Esophagus muscularis mucosa (tissue), 4 donors: ENCODE data around the gene CRKL. TPM values are rescaled to one million over a fixed set of nuclear protein-coding genes. Genes with fewer than 3 reads are reported as not detected.

Experiments used
- DNase-seq: peaks from one replicate; pipeline ENCODE4 v3.0.0-alpha.2; 2017; ENCODE audit errors: extremely low spot score
- H3K27ac ChIP-seq, 4 donors: fragments of 200-600 bp; sonication (generic); replicated peaks in 1 of 4; 1 replicate in 3 of 4; 2 replicates in 1 of 4; pipeline ENCODE4 v1.5.1; 2016 to 2019; ENCODE audit warnings: mild to moderate bottlenecking in 1 of 4
- H3K27me3 ChIP-seq, 4 donors: fragments of 200-600 bp; sonication (generic); one replicate each; pipeline versions ENCODE4 v1.5.1 to v1.6.0; 2016 to 2019
- H3K36me3 ChIP-seq, 4 donors: fragments of 200-600 bp; sonication (generic); one replicate each; pipeline ENCODE4 v1.5.1; 2016 to 2019
- H3K4me1 ChIP-seq, 4 donors: fragments of 200-600 bp; sonication (generic); one replicate each; pipeline ENCODE4 v1.5.1; 2016 to 2019
- H3K4me3 ChIP-seq, 4 donors: fragments of 200-600 bp; sonication (generic); 1 replicate in 2 of 4; 2 replicates in 2 of 4; pipeline ENCODE4 v1.5.1; 2016 to 2019; ENCODE audit warnings: mild to moderate bottlenecking in 4 of 4, moderate library complexity in 1 of 4
- H3K9me3 ChIP-seq, 4 donors: fragments of 200-600 bp; sonication (generic); 1 replicate in 3 of 4; 2 replicates in 1 of 4; pipeline ENCODE4 v1.5.1; 2016 to 2019
- EP300 ChIP-seq: sonication (generic); formaldehyde crosslinking; IDR thresholded peaks from one replicate; pipeline ENCODE4 v1.6.1; 2017; ENCODE audit warnings: antibody characterized with exemption
- POLR2A ChIP-seq: fragments of 450-650 bp; IDR thresholded peaks from one replicate; pipeline ENCODE4 v1.6.1; 2017; ENCODE audit warnings: antibody characterized with exemption, moderate library complexity, mild to moderate bottlenecking, low read depth
- POLR2AphosphoS5 ChIP-seq, 2 donors: sonication (generic); formaldehyde crosslinking; IDR thresholded peaks; one replicate each; pipeline ENCODE4 v1.6.1; 2017; ENCODE audit warnings: antibody characterized with exemption in 2 of 2
- WGBS: methylation state at CpG from one replicate; pipeline ENCODE4 v1.1.5; 2018; 5-methylcytosine and 5-hydroxymethylcytosine counted together
- intact Hi-C: fragments of 100-400 bp; cut with DNase I; formaldehyde crosslinking; loops from one replicate; pipeline ENCODE4 v1.15.1; 2023
- total RNA-seq, 4 donors: library from RNA; depleted of rRNA; stranded (reverse); fragments of >200 nt; gene quantifications; one replicate each; pipeline versions ENCODE4 v1.1.0 to v1.2.1, GENCODE V29; 2016
- TF ChIP-seq, protein P1 (sequence below), 3 experiments: fragments of 200-600 bp in 2 of 3; fragments of 450-650 bp in 1 of 3; sonication (generic) in 2 of 3; IDR thresholded peaks; one replicate each; pipeline ENCODE4 v1.5.1; 2017 to 2019; ENCODE audit warnings: antibody characterized with exemption in 3 of 3, mild to moderate bottlenecking in 2 of 3, moderate library complexity in 1 of 3

CRKL gene
- total RNA-seq, 4 donors from 2014 or later: 34.9 to 56.2 (median 47.9) TPM

DNA sequence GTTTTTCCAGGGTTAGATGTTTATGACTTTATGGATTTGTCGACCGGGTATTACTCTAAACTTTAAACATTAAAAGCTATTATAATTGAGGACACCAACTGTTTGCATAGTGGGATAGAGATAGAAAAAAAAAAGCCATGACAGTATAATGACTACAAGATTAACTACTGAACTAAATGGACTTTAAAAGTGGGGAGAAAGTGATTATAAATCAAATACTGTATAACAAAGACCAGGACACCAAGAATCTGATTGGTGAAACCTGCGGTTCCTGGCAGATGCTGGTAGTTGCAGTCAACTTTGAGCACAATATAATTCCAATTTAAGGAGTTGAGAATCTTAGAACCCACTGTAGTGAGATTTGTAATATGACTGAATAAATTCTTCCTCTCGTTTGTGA, 2.5 kb downstream of the CRKL start:
- peak overlapping the region; percentile 45 to 97 (median 73) for H3K27ac ChIP-seq
- no peak for DNase-seq
- H3K9me3 ChIP-seq: no peaks in the 10 kb centered on the region
- no peaks in the 10 kb centered on the region for H3K27me3 ChIP-seq
- peaks cover 30 to 62% (median 60%) of the 10 kb centered on the region in 4 donors for H3K4me1 ChIP-seq
- 6% methylated on average over 4 of the region's 4 CpGs for WGBS
- intact Hi-C loops: loop anchor here (5.0 kb wide), 1 partner anchor 83 kb away; the partner anchor contains the start of gene THAP7
- TF ChIP-seq EP300 (no peak), POLR2A (no peak), POLR2AphosphoS5 (IDR thresholded peaks at IDR 0.05) (no peak)
- TF ChIP-seq, protein P1, sequence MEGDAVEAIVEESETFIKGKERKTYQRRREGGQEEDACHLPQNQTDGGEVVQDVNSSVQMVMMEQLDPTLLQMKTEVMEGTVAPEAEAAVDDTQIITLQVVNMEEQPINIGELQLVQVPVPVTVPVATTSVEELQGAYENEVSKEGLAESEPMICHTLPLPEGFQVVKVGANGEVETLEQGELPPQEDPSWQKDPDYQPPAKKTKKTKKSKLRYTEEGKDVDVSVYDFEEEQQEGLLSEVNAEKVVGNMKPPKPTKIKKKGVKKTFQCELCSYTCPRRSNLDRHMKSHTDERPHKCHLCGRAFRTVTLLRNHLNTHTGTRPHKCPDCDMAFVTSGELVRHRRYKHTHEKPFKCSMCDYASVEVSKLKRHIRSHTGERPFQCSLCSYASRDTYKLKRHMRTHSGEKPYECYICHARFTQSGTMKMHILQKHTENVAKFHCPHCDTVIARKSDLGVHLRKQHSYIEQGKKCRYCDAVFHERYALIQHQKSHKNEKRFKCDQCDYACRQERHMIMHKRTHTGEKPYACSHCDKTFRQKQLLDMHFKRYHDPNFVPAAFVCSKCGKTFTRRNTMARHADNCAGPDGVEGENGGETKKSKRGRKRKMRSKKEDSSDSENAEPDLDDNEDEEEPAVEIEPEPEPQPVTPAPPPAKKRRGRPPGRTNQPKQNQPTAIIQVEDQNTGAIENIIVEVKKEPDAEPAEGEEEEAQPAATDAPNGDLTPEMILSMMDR (IDR thresholded peaks at IDR 0.05): no peak
- no peaks in the 10 kb centered on the region for H3K36me3 ChIP-seq
- H3K4me3 ChIP-seq: peak overlapping the region; percentile 69 to 100 (median 82)

GRCh38 chr22:20920881-20921203, 3.6 kb downstream of the CRKL start:
- Histone ChIP-seq H3K9me3 (no peaks in the 10 kb centered on the region), H3K27me3 (no peaks in the 10 kb centered on the region), H3K27ac (peak overlapping the region; percentile 45 to 97 (median 73)), H3K4me3 (peak overlapping the region; percentile 69 to 100 (median 82)), H3K36me3 (no peaks in the 10 kb centered on the region), H3K4me1 (peaks cover 33 to 71% (median 67%) of the 10 kb centered on the region in 4 donors)
- intact Hi-C loops: no loop called here
- TF ChIP-seq POLR2A (no peak), POLR2AphosphoS5 (IDR thresholded peaks at IDR 0.05) (no peak)
- TF ChIP-seq, protein P1 (IDR thresholded peaks at IDR 0.05): no peak
- no peak for DNase-seq
- 22% methylated on average over 3 of the region's 3 CpGs for WGBS

DNA sequence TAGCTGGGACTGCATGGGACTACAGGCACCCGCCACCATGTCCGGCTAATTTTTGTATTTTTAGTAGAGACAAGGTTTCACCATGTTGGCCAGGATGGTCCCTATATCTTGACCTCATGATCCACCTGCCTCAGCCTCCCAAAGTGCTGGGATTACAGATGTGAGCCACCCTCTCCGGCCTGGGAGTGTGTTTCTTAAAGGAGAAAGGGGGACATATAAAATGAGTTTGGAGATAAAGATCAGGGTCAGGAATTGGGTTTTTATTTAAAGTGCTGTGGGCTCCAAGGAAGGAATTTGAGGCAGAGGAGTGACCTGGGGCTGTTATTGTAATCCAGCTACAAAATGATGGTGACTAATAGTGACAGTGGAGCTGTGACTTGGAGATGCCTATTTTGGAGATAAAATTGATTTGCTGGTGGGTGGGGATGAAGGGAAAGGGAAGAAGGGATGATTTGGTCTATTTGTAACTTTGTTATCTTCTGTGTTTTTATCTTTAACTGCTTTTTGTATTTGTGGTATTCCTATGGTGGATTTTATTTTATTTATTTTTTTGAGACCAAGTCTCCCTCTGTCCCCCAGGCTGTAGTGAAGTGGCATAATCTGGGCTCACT, 5.0 kb downstream of the CRKL start:
- intact Hi-C loops: no loop called here
- peaks cover 39 to 73% (median 71%) of the 10 kb centered on the region in 4 donors for H3K4me1 ChIP-seq
- H3K4me3 ChIP-seq: no peak overlapping the region
- H3K27me3 ChIP-seq: no peaks in the 10 kb centered on the region
- no peaks in the 10 kb centered on the region for H3K9me3 ChIP-seq
- H3K27ac ChIP-seq: peak overlapping the region in 1 of 4 donors; percentile 7
- TF ChIP-seq EP300: no peak
- TF ChIP-seq, protein P1 (IDR thresholded peaks at IDR 0.05): no peak
- TF ChIP-seq POLR2A: no peak
- TF ChIP-seq POLR2AphosphoS5 (IDR thresholded peaks at IDR 0.05): no peak
- WGBS: 67% methylated on average over 3 of the region's 3 CpGs
- no peak for DNase-seq
- H3K36me3 ChIP-seq: no peaks in the 10 kb centered on the region

DNA sequence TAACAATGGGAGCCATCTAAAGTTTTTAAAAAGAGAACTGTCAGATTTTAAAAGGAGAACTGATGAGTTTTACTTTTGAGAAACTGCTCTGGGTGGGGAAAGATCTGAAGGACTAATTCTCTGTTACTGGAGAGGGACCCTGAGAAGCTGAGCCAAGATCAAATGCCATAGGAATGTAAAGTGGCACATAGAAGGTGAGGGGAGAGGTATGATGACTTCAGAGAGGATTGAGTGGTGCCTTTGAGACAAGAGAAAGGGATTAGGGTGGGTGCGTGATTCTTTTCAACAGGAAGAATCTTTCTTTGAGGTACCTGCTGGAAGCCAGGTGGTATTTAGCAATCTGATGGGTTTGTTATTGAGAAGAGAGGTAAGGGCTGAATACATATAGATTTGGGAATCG, 9.0 kb downstream of the CRKL start:
- no peak overlapping the region for H3K4me3 ChIP-seq
- H3K9me3 ChIP-seq: no peaks in the 10 kb centered on the region
- no peaks in the 10 kb centered on the region for H3K36me3 ChIP-seq
- TF ChIP-seq POLR2A (no peak), EP300 (no peak), POLR2AphosphoS5 (IDR thresholded peaks at IDR 0.05) (no peak)
- TF ChIP-seq, protein P1 (IDR thresholded peaks at IDR 0.05): no peak
- DNase-seq: no peak
- no peak overlapping the region for H3K27ac ChIP-seq
- peaks cover 26 to 75% (median 65%) of the 10 kb centered on the region in 4 donors for H3K4me1 ChIP-seq
- intact Hi-C loops: no loop called here
- WGBS: 68% methylated on average over 2 of the region's 2 CpGs
- H3K27me3 ChIP-seq: no peaks in the 10 kb centered on the region
